ENCODE data around the gene POU3F3.

GRCh38 chr2:104861351-104862057, 7.6 kb downstream of the POU3F3 start:
- TF ChIP-seq SP1 (IDR thresholded peaks at IDR 0.05; ENCODE audit: low read depth, low read length) (no peak), CTCF (IDR thresholded peaks at IDR 0.05; ENCODE audit: control extremely low read depth in 1 of 3, insufficient read depth in 1 of 3, low read depth in 1 of 3, low read length in 3 of 3) (no peak), POLR2A (IDR thresholded peaks at IDR 0.05; ENCODE audit: control extremely low read depth in 1 of 2, low read depth in 2 of 2, low read length in 2 of 2) (no peak), YY1 (IDR thresholded peaks at IDR 0.05; ENCODE audit: low read depth, low read length) (no peak)
